Pancreas (tissue), 10 donors: ENCODE results near the gene ANKRD61. TPM values are rescaled to one million over a fixed set of nuclear protein-coding genes. Genes with fewer than 3 reads are reported as not detected.
A peak's percentile ranks its signal among the peaks of the same experiment; 100 is the strongest.

Source experiments
- ATAC-seq, 4 donors: fragments of 200-7000 bp; cut with Tn5 transposase; one replicate each; pipeline versions ENCODE4 v1.8.0 to v1.9.1; 2020; ENCODE audit warnings: mild to moderate bottlenecking in 4 of 4, moderate library complexity in 4 of 4
- DNase-seq, 6 donors: peaks; one replicate each; pipeline ENCODE4 v3.0.0-alpha.2; 2020
- FAIRE-seq: peaks from 2 replicates; lab custom pipeline; 2012; peaks lifted over from hg19 to GRCh38; lab: Jason Lieb, UNC
- H3K27ac ChIP-seq, 4 donors: fragments of 200-600 bp; sonication (generic); 1 replicate in 3 of 4; 2 replicates in 1 of 4; pipeline versions ENCODE4 v1.5.0 to v1.8.0; 2020
- H3K27me3 ChIP-seq, 4 donors: fragments of 200-600 bp; one replicate each; pipeline ENCODE4 v1.8.0; 2021
- H3K36me3 ChIP-seq, 3 donors: fragments of 200-600 bp; sonication (generic) in 1 of 3; one replicate each; pipeline versions ENCODE4 v1.5.0 to v1.8.0; 2020 to 2021
- H3K4me1 ChIP-seq, 3 donors: fragments of 200-600 bp; one replicate each; pipeline ENCODE4 v1.8.0; 2021
- H3K4me3 ChIP-seq, 4 donors: fragments of 200-600 bp; sonication (generic) in 2 of 4; one replicate each; pipeline versions ENCODE4 v1.5.0 to v1.8.0; 2020 to 2021
- H3K9me3 ChIP-seq, 4 donors: fragments of 200-600 bp; one replicate each; pipeline ENCODE4 v1.8.0; 2021
- WGBS, 2 donors: extraction: QIAGEN DNeasy Blood & Tissue Kit; methylation state at CpG; one replicate each; pipeline ENCODE4 v1.1.7; 2013; 5-methylcytosine and 5-hydroxymethylcytosine counted together
- intact Hi-C, 3 donors: fragments of 100-400 bp; cut with DNase I; formaldehyde crosslinking; loops; one replicate each; pipeline versions ENCODE4 v1.11.1 to v1.14.2; 2022
- polyA plus RNA-seq, 2 donors: library from polyadenylated mRNA; stranded (reverse); fragments of 200-250 nt; gene quantifications; one replicate each; pipeline ENCODE4 v1.2.3, GENCODE V29; 2013
- total RNA-seq, 6 donors: library from RNA; stranded (reverse); fragmentation: NEBNext Ultra II Directional in 4 of 6; extraction: Animal tissue kit (Norgen Biotek cat#: 25700) in 4 of 6; gene quantifications; one replicate each; pipeline versions ENCODE4 v1.2.1 to v1.2.4, GENCODE V29; 2021 to 2023
- TF ChIP-seq, protein P1 (sequence below), 4 donors: fragments of 200-600 bp; sonication (generic) in 3 of 4; IDR thresholded peaks; one replicate each; pipeline versions ENCODE4 v1.5.0 to v1.8.0; 2021; ENCODE audit warnings: antibody characterized with exemption in 4 of 4
- donor health status: healthy with polysubstance abuse.
- donor health status: DM: no; HTN: no; CAD: no; lungs with moderate emphysema.
- donor health status: DM: no; HTN: no; CAD: no.
- donor health status: control.
- donor health status: control.
- donor health status: Bipolar disorder and iron deficiency.
- donor health status: DM: yes; HTN: yes; CAD: no.
- donor health status: DM: no; HTN: no; CAD: no.
- donor health status: DM: no; HTN: no; CAD: no.
- donor health status: DM: yes; HTN: yes; CAD: no.

The ANKRD61 gene
- total and polyA plus RNA-seq, 8 donors = not detected

DNA sequence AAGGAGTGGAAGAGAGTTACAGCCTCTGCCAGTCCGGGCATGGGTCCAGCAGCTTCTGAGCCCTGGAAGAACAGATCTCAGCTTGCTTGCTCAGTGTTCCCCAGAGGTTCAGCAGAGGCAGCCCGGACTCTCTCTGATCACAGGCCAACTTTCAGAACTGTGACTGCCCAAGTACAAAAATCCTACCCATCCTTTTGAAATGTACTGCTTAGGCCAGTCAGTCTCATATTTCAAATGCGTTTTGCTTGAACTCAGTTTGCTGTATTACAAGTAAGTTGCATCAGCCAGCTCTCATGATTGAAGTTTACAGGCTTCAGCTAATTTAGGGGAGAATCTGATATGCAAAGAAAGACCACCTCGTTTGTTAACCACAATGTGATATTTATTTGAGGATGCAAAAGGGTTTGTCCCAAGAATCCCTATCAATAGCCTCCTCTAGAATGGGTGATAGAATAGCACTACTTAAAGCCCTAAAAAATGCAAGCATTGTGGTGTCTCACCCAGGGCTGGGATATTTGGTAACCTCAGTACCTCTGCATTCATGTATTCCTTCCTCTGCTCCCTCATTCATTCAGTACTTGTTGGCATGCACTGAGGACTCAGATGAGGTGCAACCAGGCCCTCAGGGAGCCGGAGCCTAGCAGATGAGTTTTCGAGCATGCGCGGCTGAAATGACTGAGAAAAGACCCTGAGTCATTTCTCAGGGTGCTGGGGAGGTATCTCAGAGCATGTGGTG lies 15.1 kb upstream of the ANKRD61 start:
- no peak overlapping the region for H3K4me3 ChIP-seq
- TF ChIP-seq, protein P1, sequence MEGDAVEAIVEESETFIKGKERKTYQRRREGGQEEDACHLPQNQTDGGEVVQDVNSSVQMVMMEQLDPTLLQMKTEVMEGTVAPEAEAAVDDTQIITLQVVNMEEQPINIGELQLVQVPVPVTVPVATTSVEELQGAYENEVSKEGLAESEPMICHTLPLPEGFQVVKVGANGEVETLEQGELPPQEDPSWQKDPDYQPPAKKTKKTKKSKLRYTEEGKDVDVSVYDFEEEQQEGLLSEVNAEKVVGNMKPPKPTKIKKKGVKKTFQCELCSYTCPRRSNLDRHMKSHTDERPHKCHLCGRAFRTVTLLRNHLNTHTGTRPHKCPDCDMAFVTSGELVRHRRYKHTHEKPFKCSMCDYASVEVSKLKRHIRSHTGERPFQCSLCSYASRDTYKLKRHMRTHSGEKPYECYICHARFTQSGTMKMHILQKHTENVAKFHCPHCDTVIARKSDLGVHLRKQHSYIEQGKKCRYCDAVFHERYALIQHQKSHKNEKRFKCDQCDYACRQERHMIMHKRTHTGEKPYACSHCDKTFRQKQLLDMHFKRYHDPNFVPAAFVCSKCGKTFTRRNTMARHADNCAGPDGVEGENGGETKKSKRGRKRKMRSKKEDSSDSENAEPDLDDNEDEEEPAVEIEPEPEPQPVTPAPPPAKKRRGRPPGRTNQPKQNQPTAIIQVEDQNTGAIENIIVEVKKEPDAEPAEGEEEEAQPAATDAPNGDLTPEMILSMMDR (IDR thresholded peaks at IDR 0.05) = no peak
- no peak for FAIRE-seq
- 73 to 74% methylated on average over 8 of the region's 8 CpGs for WGBS, 2 donors
- peaks cover 2 to 12% (median 5%) of the 10 kb centered on the region in 3 donors for H3K36me3 ChIP-seq
- H3K9me3 ChIP-seq = no peaks in the 10 kb centered on the region
- H3K4me1 ChIP-seq = peaks cover 0 to 8% (median 6%) of the 10 kb centered on the region in 3 donors
- peak in 2 of 4 donors; percentile 16 to 25 for ATAC-seq
- H3K27me3 ChIP-seq = no peaks in the 10 kb centered on the region
- H3K27ac ChIP-seq = no peak overlapping the region
- intact Hi-C loops = no loop called here
- peak in 3 of 6 donors; percentile 33 to 53 (median 51) for DNase-seq

DNA sequence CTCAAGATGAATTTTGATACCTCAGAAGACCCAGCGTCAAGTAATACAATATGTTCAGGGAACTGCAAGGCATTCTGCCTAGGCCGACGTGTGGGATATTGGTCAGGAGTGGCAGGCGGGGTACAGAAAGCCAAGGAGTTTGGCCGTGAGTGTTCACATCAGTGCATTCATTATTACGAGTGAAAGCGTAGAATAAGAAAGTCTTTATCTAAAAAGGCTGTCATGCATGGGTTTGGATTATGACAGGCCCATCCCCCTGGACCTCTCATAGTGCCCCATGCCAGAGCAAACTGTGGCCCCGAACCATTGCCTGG lies 14.6 kb upstream of the ANKRD61 start:
- intact Hi-C loops = no loop called here
- DNase-seq (no peak), FAIRE-seq (no peak), ATAC-seq (no peak)
- Histone ChIP-seq H3K27ac (no peak overlapping the region), H3K9me3 (no peaks in the 10 kb centered on the region), H3K4me1 (peaks cover 0 to 8% (median 6%) of the 10 kb centered on the region in 3 donors), H3K27me3 (no peaks in the 10 kb centered on the region), H3K4me3 (no peak overlapping the region), H3K36me3 (peaks cover 2 to 17% (median 5%) of the 10 kb centered on the region in 3 donors)
- 92 to 95% methylated on average over 8 of the region's 8 CpGs for WGBS, 2 donors
- TF ChIP-seq, protein P1 (IDR thresholded peaks at IDR 0.05) = no peak

DNA sequence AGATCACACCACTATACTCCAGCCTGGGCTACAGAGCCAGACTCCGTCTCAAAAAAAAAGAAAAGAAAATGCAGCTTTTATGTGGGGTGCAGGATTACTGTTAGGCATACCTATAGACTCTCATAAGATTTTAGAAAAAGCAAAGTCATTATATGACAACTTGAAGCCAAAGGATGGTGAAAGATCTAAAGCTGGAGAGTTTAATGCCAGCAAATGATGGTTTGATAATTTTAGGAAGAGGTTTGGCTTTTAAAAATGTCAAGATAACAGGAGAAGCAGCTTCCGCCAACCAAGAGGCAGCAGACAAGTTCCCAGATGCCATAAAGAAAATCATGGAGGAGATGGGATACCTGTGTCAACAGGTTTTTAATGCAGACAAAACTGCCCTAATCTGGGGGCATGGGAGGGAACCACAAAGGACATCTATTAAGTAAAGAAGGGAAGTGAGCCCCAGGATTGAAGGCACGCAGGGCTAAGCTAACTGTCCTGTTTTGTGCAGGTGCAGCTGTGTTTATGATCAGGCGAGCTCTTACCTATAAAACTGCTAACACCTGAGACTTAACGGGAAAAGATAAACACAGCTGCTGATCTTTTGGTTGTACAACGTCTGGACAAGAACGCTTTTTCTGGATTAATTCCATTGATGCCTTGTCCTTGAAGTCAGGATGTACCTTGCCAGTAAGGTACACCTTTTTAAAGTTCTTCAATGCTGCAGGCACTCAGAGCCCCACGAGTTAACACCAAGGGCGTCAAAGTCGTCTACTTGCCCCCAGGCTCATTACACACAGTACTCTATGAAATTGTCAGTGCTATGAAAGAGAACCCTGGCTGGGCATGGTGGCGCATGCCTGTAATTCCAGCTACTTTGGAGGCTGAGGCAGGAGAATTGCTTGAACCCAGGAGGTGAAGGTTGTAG lies 10.5 kb upstream of the ANKRD61 start:
- no peak for DNase-seq
- TF ChIP-seq, protein P1 (IDR thresholded peaks at IDR 0.05) = no peak
- ATAC-seq = no peak
- no peaks in the 10 kb centered on the region for H3K4me1 ChIP-seq
- peaks cover 5 to 54% (median 23%) of the 10 kb centered on the region in 3 donors for H3K36me3 ChIP-seq
- intact Hi-C loops = no loop called here
- no peak for FAIRE-seq
- no peak overlapping the region for H3K27ac ChIP-seq
- WGBS, 2 donors = 59 to 65% methylated on average over 11 of the region's 11 CpGs
- no peaks in the 10 kb centered on the region for H3K27me3 ChIP-seq
- H3K4me3 ChIP-seq = no peak overlapping the region
- H3K9me3 ChIP-seq = no peaks in the 10 kb centered on the region

DNA sequence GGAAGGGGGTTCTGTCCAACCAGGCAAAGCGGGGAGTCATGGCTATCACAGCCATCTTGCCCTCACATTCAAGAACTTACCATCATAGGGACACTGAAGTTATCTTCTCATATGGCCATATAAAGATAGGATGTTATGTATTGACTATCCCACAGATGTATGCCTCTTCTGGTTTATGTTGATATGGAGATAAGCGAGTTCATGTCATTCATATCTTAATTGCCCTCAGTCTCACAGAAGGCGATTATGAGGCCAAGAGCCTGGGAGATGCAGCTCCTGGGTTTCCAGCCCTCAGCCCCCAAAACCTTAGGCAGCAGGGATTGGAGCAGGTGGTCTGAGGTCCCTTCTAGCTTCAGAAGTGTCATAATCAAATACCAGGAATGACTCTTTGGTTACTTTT lies 8.5 kb upstream of the ANKRD61 start:
- Histone ChIP-seq H3K36me3 (peaks cover 7 to 69% (median 33%) of the 10 kb centered on the region in 3 donors), H3K9me3 (no peaks in the 10 kb centered on the region), H3K4me1 (no peaks in the 10 kb centered on the region), H3K27me3 (no peaks in the 10 kb centered on the region), H3K27ac (no peak overlapping the region), H3K4me3 (no peak overlapping the region)
- FAIRE-seq (no peak), DNase-seq (no peak), ATAC-seq (no peak)
- WGBS, 2 donors = 90% methylated on average over 3 of the region's 3 CpGs
- TF ChIP-seq, protein P1 (IDR thresholded peaks at IDR 0.05) = no peak
- intact Hi-C loops = no loop called here
